A673 (cell line): ENCODE results near the gene OXCT2. TPM values are rescaled to one million over a fixed set of nuclear protein-coding genes. Genes with fewer than 3 reads are reported as not detected.

Experiments
- BruUV-seq: library from RNA; stranded (reverse); fragments of 400-500 nt; replicated peaks from 2 replicates; lab custom pipeline; 2021; lab: Mats Ljungman, UMichigan
- CTCF ChIA-PET: fragments of 300-600 bp; sonication (Branson Sonifier 250); formaldehyde crosslinking; loops from one replicate; lab custom pipeline; 2022; ENCODE audit warnings: antibody characterized with exemption; lab: Charles Lee
- POLR2A ChIA-PET: fragments of 300-600 bp; sonication (Branson Sonifier 250); formaldehyde crosslinking; loops from one replicate; lab custom pipeline; 2022; ENCODE audit warnings: antibody characterized with exemption; ENCODE audit not compliant: low non-redundant PET; lab: Charles Lee
- DNase-seq: peaks from one replicate; pipeline ENCODE4 v3.0.0-alpha.2; 2015; ENCODE audit warnings: low spot score
- H3K27ac ChIP-seq: fragments of 200-600 bp; sonication (generic); 2 replicates; pipeline ENCODE4 v1.5.1; 2016; ENCODE audit warnings: mixed run types, low read depth, mild to moderate bottlenecking, mixed read lengths, antibody characterized with exemption, low read length; ENCODE audit not compliant: poor library complexity, severe bottlenecking
- H3K27me3 ChIP-seq: fragments of 200-600 bp; sonication (generic); replicated peaks from 2 replicates; pipeline ENCODE4 v1.6.1; 2017; ENCODE audit warnings: mixed run types, low read depth, mild to moderate bottlenecking, mixed read lengths, antibody characterized with exemption, low read length; ENCODE audit not compliant: insufficient read depth, poor library complexity
- H3K36me3 ChIP-seq: fragments of 200-600 bp; sonication (generic); 2 replicates; pipeline ENCODE4 v1.6.1; 2016; ENCODE audit warnings: mixed run types, mild to moderate bottlenecking, mixed read lengths, antibody characterized with exemption, low read length; ENCODE audit not compliant: insufficient read depth, poor library complexity, severe bottlenecking
- H3K4me1 ChIP-seq: fragments of 200-600 bp; sonication (generic); 2 replicates; pipeline ENCODE4 v1.6.1; 2017; ENCODE audit warnings: mixed run types, mild to moderate bottlenecking, mixed read lengths, antibody characterized with exemption, low read length; ENCODE audit not compliant: insufficient read depth, poor library complexity, severe bottlenecking
- H3K4me3 ChIP-seq: fragments of 200-600 bp; sonication (generic); 2 replicates; pipeline ENCODE4 v1.5.1; 2016; ENCODE audit warnings: low read depth, mixed run types, mild to moderate bottlenecking, mixed read lengths, low read length; ENCODE audit not compliant: poor library complexity, severe bottlenecking
- H3K9me3 ChIP-seq: fragments of 200-600 bp; sonication (generic); 2 replicates; pipeline ENCODE4 v1.6.1; 2016; ENCODE audit warnings: mixed run types, low read depth, mild to moderate bottlenecking, mixed read lengths, antibody characterized with exemption, low read length; ENCODE audit not compliant: poor library complexity, severe bottlenecking
- CTCF ChIP-seq: fragments of 300-800, 200-600 bp; sonication (generic); conservative IDR thresholded peaks from 2 replicates; pipeline ENCODE4 v1.5.1; 2017; ENCODE audit warnings: low read depth, mild to moderate bottlenecking, antibody characterized with exemption, low read length, moderate library complexity, mixed read lengths
- EZH2 ChIP-seq: fragments of 200-600 bp; sonication (generic); IDR thresholded peaks from 2 replicates; pipeline ENCODE4 v1.6.1; 2017; ENCODE audit warnings: borderline replicate concordance, low read depth, mild to moderate bottlenecking, mixed read lengths, antibody characterized with exemption, low read length; ENCODE audit not compliant: poor library complexity, severe bottlenecking
- intact Hi-C: fragments of 100-400 bp; cut with micrococcal nuclease; formaldehyde crosslinking; loops from one replicate; pipeline ENCODE4 v1.10.0; 2022; ENCODE audit not compliant: unreplicated experiment
- total RNA-seq: library from RNA; stranded (reverse); gene quantifications from 2 replicates; pipeline ENCODE4 v1.2.3, GENCODE V29; 2021

Gene OXCT2
- total RNA-seq, 1 experiment from 2014 or later, result not detected

DNA sequence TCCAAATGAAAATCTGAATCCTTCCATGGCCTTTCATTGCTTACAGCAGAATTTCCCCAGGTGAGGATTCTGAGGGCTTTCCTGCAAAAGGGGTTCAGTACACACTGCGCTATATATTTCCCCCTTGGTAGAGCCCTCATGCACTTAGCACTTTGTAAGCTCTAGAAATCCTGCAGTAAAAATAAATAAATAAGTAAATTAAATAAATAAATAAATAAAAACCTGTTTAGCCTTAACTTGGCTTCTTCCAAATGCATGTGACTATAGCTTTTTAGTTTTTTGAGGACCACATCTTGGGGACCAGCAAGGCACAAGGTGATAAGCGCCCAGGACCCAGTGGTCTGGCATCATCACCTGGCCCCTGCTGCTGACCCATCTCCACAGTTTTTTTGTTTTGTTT lies 20.7 kb upstream of the OXCT2 start:
- H3K27me3 ChIP-seq, result peaks cover 28% of the 10 kb centered on the region
- no TSS peak for BruUV-seq
- CTCF ChIA-PET, result no interaction called here
- TF ChIP-seq CTCF (no peak), EZH2 (no peak)
- H3K9me3 ChIP-seq, result no peaks in the 10 kb centered on the region
- no peak for DNase-seq
- intact Hi-C loops, result loop anchor here (10.0 kb wide), 1 partner anchor 187 kb away; no protein-coding TSS in a partner anchor
- no peak overlapping the region for H3K4me3 ChIP-seq
- no peaks in the 10 kb centered on the region for H3K4me1 ChIP-seq
- no peaks in the 10 kb centered on the region for H3K36me3 ChIP-seq
- no peak overlapping the region for H3K27ac ChIP-seq
- POLR2A ChIA-PET, result no interaction called here

GRCh38 chr1:39789571-39790110 lies 18.5 kb upstream of the OXCT2 start:
- ChIA-PET POLR2A (no interaction called here), CTCF (no interaction called here)
- no TSS peak for BruUV-seq
- TF ChIP-seq CTCF (no peak), EZH2 (no peak)
- Histone ChIP-seq H3K36me3 (no peaks in the 10 kb centered on the region), H3K27ac (no peak overlapping the region), H3K4me1 (no peaks in the 10 kb centered on the region), H3K27me3 (peaks cover 28% of the 10 kb centered on the region), H3K4me3 (peak overlapping the region; percentile 43), H3K9me3 (no peaks in the 10 kb centered on the region)
- intact Hi-C loops, result loop anchor here (10.0 kb wide), 1 partner anchor 185 kb away; no protein-coding TSS in a partner anchor
- no peak for DNase-seq

DNA sequence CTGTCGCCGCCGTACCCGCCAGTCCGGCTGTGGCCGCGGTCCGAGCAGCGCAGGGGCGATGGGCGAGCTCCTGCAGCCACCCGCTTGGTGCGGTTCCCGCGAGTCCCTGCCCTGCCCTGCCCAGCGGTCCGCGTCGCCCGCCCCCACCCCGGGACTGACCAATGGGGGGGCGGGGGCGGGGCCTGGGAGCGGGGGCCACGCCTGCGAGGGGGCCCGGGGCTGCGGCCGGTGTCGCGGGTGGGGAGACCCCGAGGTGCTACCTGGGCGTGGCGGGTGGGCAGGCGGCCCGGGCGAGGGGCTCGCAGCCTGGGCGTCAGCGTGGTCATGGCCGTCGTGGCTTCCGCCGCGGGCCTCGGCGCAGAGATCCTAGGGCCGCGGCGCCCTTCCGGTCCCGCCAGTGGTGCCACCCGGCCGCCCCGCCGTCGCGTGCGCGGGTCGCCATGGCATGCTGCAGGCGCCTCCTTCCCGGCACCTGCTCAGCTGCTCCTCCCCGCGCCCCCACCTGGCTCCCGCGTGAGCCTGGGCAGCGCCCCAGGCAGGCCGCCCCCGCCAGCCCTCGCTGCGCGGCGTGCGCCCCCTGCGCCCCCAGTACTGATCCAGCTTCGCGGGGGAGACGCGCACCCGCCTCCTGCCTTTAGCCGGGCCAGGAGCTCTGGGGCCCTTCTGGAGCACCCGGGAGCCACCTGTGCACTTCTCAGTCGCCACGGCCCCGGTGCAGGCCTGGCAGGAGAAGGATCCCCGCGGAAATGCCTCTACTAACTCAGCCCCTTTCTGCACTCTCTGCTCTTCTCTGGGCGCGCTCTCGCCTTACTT lies 17.8 kb upstream of the OXCT2 start, which contains the start of gene BMP8B:
BMP8B (minus strand) TSS at position 108 of the 813 bp plus-strand sequence. CDS start 380 bp downstream, outside the sequence.
- Histone ChIP-seq H3K4me3 (peak within 1 kb of the TSS; percentile 43), H3K4me1 (no peaks in the 10 kb centered on the region), H3K27ac (no peak within 1 kb of the TSS), H3K27me3 (peaks cover 28% of the 10 kb centered on the region), H3K9me3 (no peaks in the 10 kb centered on the region), H3K36me3 (no peaks in the 10 kb centered on the region)
- intact Hi-C loops, result no loop called here
- TF ChIP-seq EZH2 (no peak), CTCF (no peak)
- POLR2A ChIA-PET, result no interaction called here
- CTCF ChIA-PET, result no interaction called here
- no TSS peak for BruUV-seq
- DNase-seq, result peak; percentile 27
